OCI-LY3 (cell line): Measurements from ENCODE around the gene DSE.

ENCODE experiments used
- EZH2phosphoT487 ChIP-seq: fragments of 200-600 bp; shearing (Covaris generic); IDR thresholded peaks from 2 replicates; pipeline ENCODE4 v1.6.1; 2018; ENCODE audit warnings: antibody characterized with exemption, mixed run types, low read depth
- TF ChIP-seq, protein P1 (sequence below): fragments of 200-600, 300-600 bp; sonication (generic); IDR thresholded peaks from 2 replicates; pipeline ENCODE4 v1.5.1; 2014; ENCODE audit warnings: antibody characterized with exemption, low read length, low read depth

DNA sequence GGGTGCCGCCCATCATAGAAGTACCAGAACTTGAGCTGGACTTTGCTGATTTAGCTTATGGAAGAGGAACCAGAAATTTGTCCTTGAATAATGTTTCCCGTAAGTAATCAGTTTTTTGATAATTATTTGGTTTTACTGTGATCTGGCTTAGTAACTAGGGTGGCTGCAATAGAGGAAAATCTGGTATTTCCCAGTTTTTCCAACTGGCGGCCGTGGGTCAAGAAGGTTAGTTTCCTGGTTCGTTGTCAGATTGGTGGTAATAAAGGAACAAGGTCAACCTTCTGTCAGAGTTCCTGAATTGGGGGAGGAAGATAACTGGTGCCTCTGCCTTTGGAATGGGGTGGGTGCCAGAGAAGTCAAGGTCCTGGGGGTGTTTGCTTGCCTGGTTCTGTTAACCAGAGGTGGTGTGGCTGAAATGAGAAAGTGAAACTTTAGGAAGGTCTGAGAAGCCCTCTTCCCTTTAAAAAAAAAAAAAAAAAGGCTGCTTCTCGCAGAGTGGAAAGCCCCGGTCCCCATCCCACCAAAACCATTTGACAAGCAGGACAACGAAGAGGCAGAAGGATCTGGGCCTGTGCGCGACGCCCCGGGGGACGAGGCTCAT is 90.7 kb downstream of the DSE start, which contains the start of gene CALHM6:
- TF ChIP-seq, protein P1, sequence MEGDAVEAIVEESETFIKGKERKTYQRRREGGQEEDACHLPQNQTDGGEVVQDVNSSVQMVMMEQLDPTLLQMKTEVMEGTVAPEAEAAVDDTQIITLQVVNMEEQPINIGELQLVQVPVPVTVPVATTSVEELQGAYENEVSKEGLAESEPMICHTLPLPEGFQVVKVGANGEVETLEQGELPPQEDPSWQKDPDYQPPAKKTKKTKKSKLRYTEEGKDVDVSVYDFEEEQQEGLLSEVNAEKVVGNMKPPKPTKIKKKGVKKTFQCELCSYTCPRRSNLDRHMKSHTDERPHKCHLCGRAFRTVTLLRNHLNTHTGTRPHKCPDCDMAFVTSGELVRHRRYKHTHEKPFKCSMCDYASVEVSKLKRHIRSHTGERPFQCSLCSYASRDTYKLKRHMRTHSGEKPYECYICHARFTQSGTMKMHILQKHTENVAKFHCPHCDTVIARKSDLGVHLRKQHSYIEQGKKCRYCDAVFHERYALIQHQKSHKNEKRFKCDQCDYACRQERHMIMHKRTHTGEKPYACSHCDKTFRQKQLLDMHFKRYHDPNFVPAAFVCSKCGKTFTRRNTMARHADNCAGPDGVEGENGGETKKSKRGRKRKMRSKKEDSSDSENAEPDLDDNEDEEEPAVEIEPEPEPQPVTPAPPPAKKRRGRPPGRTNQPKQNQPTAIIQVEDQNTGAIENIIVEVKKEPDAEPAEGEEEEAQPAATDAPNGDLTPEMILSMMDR: no peak
- no peak for TF ChIP-seq EZH2phosphoT487
